Left ventricle myocardium inferior (tissue), 1 donor: ENCODE results near the gene SH2D1B. TPM values are rescaled to one million over a fixed set of nuclear protein-coding genes. Genes with fewer than 3 reads are reported as not detected.

ENCODE experiments used
- DNase-seq: peaks from one replicate; pipeline ENCODE4 v3.0.0-alpha.2; 2020
- H3K27ac ChIP-seq: fragments of 200-600 bp; replicated peaks from 2 replicates; pipeline ENCODE4 v1.8.0; 2021
- H3K27me3 ChIP-seq: fragments of 200-600 bp; 2 replicates; pipeline ENCODE4 v1.8.0; 2021; ENCODE audit warnings: low read depth
- H3K36me3 ChIP-seq: fragments of 200-600 bp; 2 replicates; pipeline ENCODE4 v1.8.0; 2021
- H3K4me1 ChIP-seq: fragments of 200-600 bp; 2 replicates; pipeline ENCODE4 v1.8.0; 2021
- H3K4me3 ChIP-seq: fragments of 200-600 bp; 2 replicates; pipeline ENCODE4 v1.8.0; 2021; ENCODE audit warnings: mild to moderate bottlenecking, moderate library complexity
- H3K9me3 ChIP-seq: fragments of 200-600 bp; replicated peaks from 2 replicates; pipeline ENCODE4 v1.8.0; 2021
- intact Hi-C: fragments of 100-400 bp; cut with micrococcal nuclease; formaldehyde crosslinking; loops from one replicate; pipeline ENCODE4 v1.11.0; 2022
- total RNA-seq: library from RNA; stranded (reverse); fragmentation: NEBNext Ultra II Directional; extraction: Animal tissue kit (Norgen Biotek cat#: 25700); gene quantifications from one replicate; pipeline ENCODE4 v1.2.1, GENCODE V29; 2021
- TF ChIP-seq, protein P1 (sequence below): fragments of 200-600 bp; IDR thresholded peaks from 2 replicates; pipeline ENCODE4 v1.8.0; 2021; ENCODE audit warnings: antibody characterized with exemption, mild to moderate bottlenecking, borderline replicate concordance
- donor health status: DM: no; HTN: yes; CAD: no; lungs with severe emphysema.

The SH2D1B gene
- total RNA-seq, 1 donor from 2014 or later = 0.11 TPM

DNA sequence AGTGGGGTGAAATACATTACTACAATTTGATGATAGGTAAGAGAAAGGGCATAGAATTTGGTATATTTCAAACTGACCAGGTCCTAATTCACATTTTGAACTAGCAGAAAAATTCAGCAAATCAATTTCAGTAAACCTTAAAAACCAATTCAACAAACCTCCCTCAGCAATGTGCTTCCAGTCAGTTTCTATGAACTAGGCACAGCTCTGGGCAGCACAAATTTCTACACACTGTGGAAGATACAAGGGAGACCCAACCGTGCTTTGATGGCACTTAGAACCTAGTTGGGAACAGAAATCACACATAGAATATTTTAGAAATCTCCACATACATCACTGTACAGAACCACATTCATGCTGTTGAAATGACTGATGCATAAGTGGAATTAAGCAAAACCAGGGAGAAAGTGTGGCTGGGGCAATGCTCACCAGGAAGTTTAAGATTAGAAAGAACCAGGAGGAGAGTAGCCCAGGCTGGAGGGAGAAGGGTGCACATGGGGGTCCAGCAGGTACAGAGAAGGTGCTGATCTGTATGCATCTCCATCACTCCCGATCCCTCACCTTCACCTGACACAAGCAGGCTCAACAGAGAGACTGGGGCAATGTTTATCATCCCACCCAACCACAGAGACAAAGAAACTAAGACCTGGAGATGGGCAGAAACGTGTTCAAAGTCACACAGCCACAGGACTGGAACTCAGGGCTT, 15.6 kb downstream of the SH2D1B start:
- no peaks in the 10 kb centered on the region for H3K9me3 ChIP-seq
- no peaks in the 10 kb centered on the region for H3K36me3 ChIP-seq
- no peak overlapping the region for H3K4me3 ChIP-seq
- DNase-seq = no peak
- TF ChIP-seq, protein P1, sequence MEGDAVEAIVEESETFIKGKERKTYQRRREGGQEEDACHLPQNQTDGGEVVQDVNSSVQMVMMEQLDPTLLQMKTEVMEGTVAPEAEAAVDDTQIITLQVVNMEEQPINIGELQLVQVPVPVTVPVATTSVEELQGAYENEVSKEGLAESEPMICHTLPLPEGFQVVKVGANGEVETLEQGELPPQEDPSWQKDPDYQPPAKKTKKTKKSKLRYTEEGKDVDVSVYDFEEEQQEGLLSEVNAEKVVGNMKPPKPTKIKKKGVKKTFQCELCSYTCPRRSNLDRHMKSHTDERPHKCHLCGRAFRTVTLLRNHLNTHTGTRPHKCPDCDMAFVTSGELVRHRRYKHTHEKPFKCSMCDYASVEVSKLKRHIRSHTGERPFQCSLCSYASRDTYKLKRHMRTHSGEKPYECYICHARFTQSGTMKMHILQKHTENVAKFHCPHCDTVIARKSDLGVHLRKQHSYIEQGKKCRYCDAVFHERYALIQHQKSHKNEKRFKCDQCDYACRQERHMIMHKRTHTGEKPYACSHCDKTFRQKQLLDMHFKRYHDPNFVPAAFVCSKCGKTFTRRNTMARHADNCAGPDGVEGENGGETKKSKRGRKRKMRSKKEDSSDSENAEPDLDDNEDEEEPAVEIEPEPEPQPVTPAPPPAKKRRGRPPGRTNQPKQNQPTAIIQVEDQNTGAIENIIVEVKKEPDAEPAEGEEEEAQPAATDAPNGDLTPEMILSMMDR = no peak
- intact Hi-C loops = no loop called here
- no peaks in the 10 kb centered on the region for H3K4me1 ChIP-seq
- H3K27me3 ChIP-seq = peaks cover 59% of the 10 kb centered on the region
- no peak overlapping the region for H3K27ac ChIP-seq

DNA sequence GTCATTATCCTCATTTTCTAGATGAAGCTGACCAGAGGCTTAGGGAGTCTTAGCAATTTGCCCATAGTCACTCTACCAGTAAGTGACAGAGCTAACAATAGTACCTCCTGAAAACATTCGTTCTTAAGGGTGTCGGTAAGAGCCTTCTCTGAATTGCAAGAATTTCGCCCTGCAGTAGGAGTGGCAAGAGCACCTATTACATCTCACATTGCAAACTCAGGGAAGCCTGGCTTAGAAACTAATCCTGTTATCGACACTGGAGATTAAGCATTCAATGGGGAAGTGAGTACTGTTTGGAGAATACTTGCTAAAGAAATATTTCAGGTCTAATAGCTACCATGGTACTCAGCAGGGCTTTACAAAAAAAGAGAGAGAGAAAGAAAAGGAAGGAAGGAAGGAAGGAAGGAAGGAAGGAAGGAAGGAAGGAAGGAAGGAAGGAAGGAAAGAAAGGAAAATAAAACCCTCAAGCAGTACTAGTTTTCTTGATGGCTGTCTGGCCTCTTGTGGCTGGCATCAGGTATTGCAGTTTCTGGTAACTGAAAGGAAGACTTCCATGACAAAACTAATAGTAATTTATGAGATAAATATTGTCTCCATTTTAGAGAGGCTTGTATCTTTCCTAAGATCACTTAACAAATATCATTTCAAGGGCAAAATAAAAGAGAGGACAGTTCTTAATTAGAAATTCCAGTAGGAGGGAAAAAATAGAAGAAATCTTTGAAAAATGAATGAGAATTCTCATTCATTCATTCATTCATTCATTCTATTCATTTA, 20.0 kb downstream of the SH2D1B start:
- TF ChIP-seq, protein P1 = peak; percentile 81
- H3K4me3 ChIP-seq = no peak overlapping the region
- H3K36me3 ChIP-seq = no peaks in the 10 kb centered on the region
- no peak for DNase-seq
- no peaks in the 10 kb centered on the region for H3K4me1 ChIP-seq
- no peak overlapping the region for H3K27ac ChIP-seq
- H3K27me3 ChIP-seq = peaks cover 37% of the 10 kb centered on the region
- intact Hi-C loops = loop anchor here (5.0 kb wide), 1 partner anchor 335 kb away; no protein-coding TSS in a partner anchor
- no peaks in the 10 kb centered on the region for H3K9me3 ChIP-seq

GRCh38 chr1:162390396-162391185, 21.3 kb downstream of the SH2D1B start:
- Histone ChIP-seq H3K27ac (no peak overlapping the region), H3K4me1 (no peaks in the 10 kb centered on the region), H3K36me3 (no peaks in the 10 kb centered on the region), H3K27me3 (peaks cover 23% of the 10 kb centered on the region), H3K4me3 (no peak overlapping the region), H3K9me3 (no peaks in the 10 kb centered on the region)
- intact Hi-C loops = loop anchor here (5.0 kb wide), 1 partner anchor 333 kb away; no protein-coding TSS in a partner anchor
- TF ChIP-seq, protein P1 = no peak
- DNase-seq = no peak

- Histone ChIP-seq H3K4me1 (no peaks in the 10 kb centered on the region), H3K27ac (no peak overlapping the region), H3K9me3 (no peaks in the 10 kb centered on the region), H3K36me3 (no peaks in the 10 kb centered on the region), H3K4me3 (no peak overlapping the region), H3K27me3 (peaks cover 19% of the 10 kb centered on the region)
- intact Hi-C loops = loop anchor here (5.0 kb wide), 1 partner anchor 333 kb away; no protein-coding TSS in a partner anchor
- TF ChIP-seq, protein P1 = no peak
- no peak for DNase-seq
These were observed 22.0 kb downstream of the SH2D1B start for GRCh38 chr1:162389971-162390370.
